Testis (tissue), 2 donors: ENCODE measurements around the gene PROSER2.

Experiments
- POLR2A ChIP-seq: fragments of 450-650 bp; IDR thresholded peaks from one replicate; pipeline ENCODE4 v1.6.1; 2017; ENCODE audit warnings: antibody characterized with exemption, mild to moderate bottlenecking, moderate library complexity
- TF ChIP-seq, protein P1 (sequence below), 3 experiments: fragments of 450-650 bp in 2 of 3; fragments of 200-600 bp in 1 of 3; sonication (generic) in 1 of 3; IDR thresholded peaks; one replicate each; pipeline ENCODE4 v1.5.1; 2016 to 2019; ENCODE audit warnings: antibody characterized with exemption in 3 of 3, mild to moderate bottlenecking in 2 of 3, moderate library complexity in 1 of 3

DNA sequence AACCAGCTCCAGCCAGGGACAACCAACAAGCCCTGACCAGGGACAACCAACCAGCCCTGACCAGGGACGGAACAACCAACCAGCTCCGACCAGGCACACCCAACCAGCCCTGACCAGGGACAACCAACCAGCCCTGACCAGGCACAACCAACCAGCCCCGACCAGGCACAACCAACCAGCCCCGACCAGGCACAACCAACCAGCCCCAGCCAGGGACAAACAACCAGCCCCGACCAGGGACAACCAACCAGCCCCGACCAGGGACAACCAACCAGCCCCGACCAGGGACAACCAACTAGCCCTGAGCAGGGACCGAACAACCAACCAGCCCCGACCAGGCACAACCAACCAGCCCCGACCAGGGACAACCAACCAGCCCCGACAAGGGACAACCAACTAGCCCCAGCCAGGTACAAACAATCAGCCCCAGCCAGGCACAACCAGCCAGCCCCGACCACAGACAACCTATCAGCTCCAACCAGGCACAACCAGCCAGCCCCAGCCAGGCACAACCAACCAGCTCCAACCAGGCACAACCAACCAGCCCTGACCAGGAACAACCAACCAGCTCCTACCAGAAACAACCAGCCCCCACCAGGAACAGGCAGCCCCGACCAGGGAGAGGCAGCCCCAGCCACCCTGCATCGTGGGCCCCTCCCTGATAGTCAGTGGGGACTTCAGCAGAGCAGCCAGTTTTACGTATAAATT lies 56.4 kb downstream of the PROSER2 start:
- TF ChIP-seq, protein P1, sequence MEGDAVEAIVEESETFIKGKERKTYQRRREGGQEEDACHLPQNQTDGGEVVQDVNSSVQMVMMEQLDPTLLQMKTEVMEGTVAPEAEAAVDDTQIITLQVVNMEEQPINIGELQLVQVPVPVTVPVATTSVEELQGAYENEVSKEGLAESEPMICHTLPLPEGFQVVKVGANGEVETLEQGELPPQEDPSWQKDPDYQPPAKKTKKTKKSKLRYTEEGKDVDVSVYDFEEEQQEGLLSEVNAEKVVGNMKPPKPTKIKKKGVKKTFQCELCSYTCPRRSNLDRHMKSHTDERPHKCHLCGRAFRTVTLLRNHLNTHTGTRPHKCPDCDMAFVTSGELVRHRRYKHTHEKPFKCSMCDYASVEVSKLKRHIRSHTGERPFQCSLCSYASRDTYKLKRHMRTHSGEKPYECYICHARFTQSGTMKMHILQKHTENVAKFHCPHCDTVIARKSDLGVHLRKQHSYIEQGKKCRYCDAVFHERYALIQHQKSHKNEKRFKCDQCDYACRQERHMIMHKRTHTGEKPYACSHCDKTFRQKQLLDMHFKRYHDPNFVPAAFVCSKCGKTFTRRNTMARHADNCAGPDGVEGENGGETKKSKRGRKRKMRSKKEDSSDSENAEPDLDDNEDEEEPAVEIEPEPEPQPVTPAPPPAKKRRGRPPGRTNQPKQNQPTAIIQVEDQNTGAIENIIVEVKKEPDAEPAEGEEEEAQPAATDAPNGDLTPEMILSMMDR (IDR thresholded peaks at IDR 0.05) = no peak
- no peak for TF ChIP-seq POLR2A
